Neural progenitor cell (in vitro differentiated cells): ENCODE measurements around the gene RAB11B. TPM values are rescaled to one million over a fixed set of nuclear protein-coding genes. Genes with fewer than 3 reads are reported as not detected.

Experiments
- DNase-seq: peaks from one replicate; pipeline ENCODE4 v3.0.0-alpha.2; 2016; ENCODE audit warnings: low spot score
- H2AFZ ChIP-seq: fragments of 200-600 bp; sonication (generic); replicated peaks from 2 replicates; pipeline ENCODE4 v1.6.1; 2016; ENCODE audit warnings: antibody characterized with exemption
- H3F3A ChIP-seq: fragments of 200-600 bp; sonication (generic); 2 replicates; pipeline ENCODE4 v1.6.1; 2016; ENCODE audit warnings: antibody characterized with exemption, low read depth
- H3K27ac ChIP-seq: fragments of 200-600 bp; sonication (generic); 2 replicates; pipeline ENCODE4 v1.5.1; 2016; ENCODE audit warnings: mild to moderate bottlenecking
- H3K27me3 ChIP-seq: fragments of 200-600 bp; sonication (generic); 2 replicates; pipeline ENCODE4 v1.6.1; 2016; ENCODE audit warnings: mild to moderate bottlenecking, moderate library complexity
- H3K36me3 ChIP-seq: fragments of 200-600 bp; sonication (generic); 2 replicates; pipeline ENCODE4 v1.5.1; 2016
- H3K4me1 ChIP-seq: fragments of 200-600 bp; sonication (generic); 2 replicates; pipeline ENCODE4 v1.6.1; 2016; ENCODE audit warnings: mixed run types
- H3K4me2 ChIP-seq: fragments of 200-600 bp; sonication (generic); 2 replicates; pipeline ENCODE4 v1.6.1; 2016
- H3K4me3 ChIP-seq: fragments of 200-600 bp; sonication (generic); 2 replicates; pipeline ENCODE4 v1.5.1; 2016
- H3K79me2 ChIP-seq: fragments of 200-600 bp; sonication (generic); 2 replicates; pipeline ENCODE4 v1.6.1; 2016; ENCODE audit warnings: low read depth
- H3K9ac ChIP-seq: fragments of 200-600 bp; sonication (generic); 2 replicates; pipeline ENCODE4 v1.6.1; 2016
- H3K9me3 ChIP-seq: fragments of 200-600 bp; sonication (generic); 2 replicates; pipeline ENCODE4 v1.5.1; 2016; ENCODE audit warnings: low read depth
- H4K20me1 ChIP-seq: fragments of 200-600 bp; sonication (generic); 2 replicates; pipeline ENCODE4 v1.6.1; 2016; ENCODE audit warnings: low read depth
- H3K27ac Mint-ChIP-seq: 3 replicates; pipeline ENCODE4 v1.8.0; 2021; ENCODE audit warnings: mixed read lengths
- H3K27me3 Mint-ChIP-seq: 2 replicates; pipeline ENCODE4 v1.8.0; 2022; ENCODE audit warnings: low read depth, mild to moderate bottlenecking, inconsistent platforms, moderate library complexity, mixed read lengths; ENCODE audit not compliant: insufficient read depth
- H3K36me3 Mint-ChIP-seq: 3 replicates; pipeline ENCODE4 v1.8.0; 2021; ENCODE audit warnings: mixed read lengths
- H3K4me1 Mint-ChIP-seq: 3 replicates; pipeline ENCODE4 v1.8.0; 2021; ENCODE audit warnings: mixed read lengths
- H3K4me3 Mint-ChIP-seq: 3 replicates; pipeline ENCODE4 v1.8.0; 2021; ENCODE audit warnings: mild to moderate bottlenecking, moderate library complexity, mixed read lengths
- H3K9me3 Mint-ChIP-seq: 3 replicates; pipeline ENCODE4 v1.8.0; 2020; ENCODE audit warnings: mixed read lengths
- EZH2 ChIP-seq: fragments of 200-600 bp; sonication (generic); IDR thresholded peaks from 2 replicates; pipeline ENCODE4 v1.6.1; 2017; ENCODE audit warnings: antibody characterized with exemption, mild to moderate bottlenecking, moderate library complexity
- EZH2phosphoT487 ChIP-seq: fragments of 200-600 bp; sonication (generic); IDR thresholded peaks from 2 replicates; pipeline ENCODE4 v1.6.1; 2017; ENCODE audit warnings: antibody characterized with exemption
- total RNA-seq: library from RNA; depleted of rRNA; stranded (reverse); fragments of >200 nt; gene quantifications from 2 replicates; pipeline ENCODE4 v1.2.3, GENCODE V29; 2015; ENCODE audit warnings: low replicate concordance
- TF ChIP-seq, protein P1 (sequence below): fragments of 200-600 bp; sonication (generic); IDR thresholded peaks from 2 replicates; pipeline ENCODE4 v1.5.1; 2017; ENCODE audit warnings: antibody characterized with exemption, mild to moderate bottlenecking

Gene RAB11B
- total RNA-seq, 1 donor from 2014 or later: 17.1 TPM

DNA sequence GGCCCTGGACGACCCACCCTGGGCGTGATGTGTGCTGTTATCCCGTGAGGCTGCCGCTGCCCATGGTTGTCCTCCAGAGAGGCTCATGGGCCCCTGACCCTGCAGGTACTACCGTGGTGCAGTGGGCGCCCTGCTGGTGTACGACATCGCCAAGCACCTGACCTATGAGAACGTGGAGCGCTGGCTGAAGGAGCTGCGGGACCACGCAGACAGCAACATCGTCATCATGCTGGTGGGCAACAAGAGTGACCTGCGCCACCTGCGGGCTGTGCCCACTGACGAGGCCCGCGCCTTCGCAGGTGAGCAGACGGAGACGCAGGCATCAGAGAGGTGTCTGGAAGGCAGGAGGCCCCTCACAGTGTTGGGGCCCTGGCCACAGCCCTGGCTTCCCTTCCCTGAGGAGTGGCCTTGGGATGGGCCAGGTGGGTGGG, 11.8 kb downstream of the RAB11B start:
- Histone ChIP-seq H4K20me1 (peaks cover 18% of the 10 kb centered on the region), H3K27ac (no peak overlapping the region), H3K79me2 (peaks cover 24% of the 10 kb centered on the region), H3K9me3 (no peaks in the 10 kb centered on the region), H3K9ac (no peak overlapping the region), H2AFZ (no peak overlapping the region), H3K4me2 (no peak overlapping the region), H3K4me3 (no peak overlapping the region), H3K4me1 (no peaks in the 10 kb centered on the region), H3K36me3 (no peaks in the 10 kb centered on the region), H3K27me3 (no peaks in the 10 kb centered on the region), H3F3A (no peaks in the 10 kb centered on the region)
- Mint-ChIP-seq H3K36me3 (peaks cover 15% of the 10 kb centered on the region), H3K4me3 (no peak overlapping the region), H3K27me3 (peaks cover 4% of the 10 kb centered on the region), H3K9me3 (no peaks in the 10 kb centered on the region), H3K4me1 (peaks cover 5% of the 10 kb centered on the region), H3K27ac (no peak overlapping the region)
- no peak for TF ChIP-seq EZH2
- TF ChIP-seq, protein P1, sequence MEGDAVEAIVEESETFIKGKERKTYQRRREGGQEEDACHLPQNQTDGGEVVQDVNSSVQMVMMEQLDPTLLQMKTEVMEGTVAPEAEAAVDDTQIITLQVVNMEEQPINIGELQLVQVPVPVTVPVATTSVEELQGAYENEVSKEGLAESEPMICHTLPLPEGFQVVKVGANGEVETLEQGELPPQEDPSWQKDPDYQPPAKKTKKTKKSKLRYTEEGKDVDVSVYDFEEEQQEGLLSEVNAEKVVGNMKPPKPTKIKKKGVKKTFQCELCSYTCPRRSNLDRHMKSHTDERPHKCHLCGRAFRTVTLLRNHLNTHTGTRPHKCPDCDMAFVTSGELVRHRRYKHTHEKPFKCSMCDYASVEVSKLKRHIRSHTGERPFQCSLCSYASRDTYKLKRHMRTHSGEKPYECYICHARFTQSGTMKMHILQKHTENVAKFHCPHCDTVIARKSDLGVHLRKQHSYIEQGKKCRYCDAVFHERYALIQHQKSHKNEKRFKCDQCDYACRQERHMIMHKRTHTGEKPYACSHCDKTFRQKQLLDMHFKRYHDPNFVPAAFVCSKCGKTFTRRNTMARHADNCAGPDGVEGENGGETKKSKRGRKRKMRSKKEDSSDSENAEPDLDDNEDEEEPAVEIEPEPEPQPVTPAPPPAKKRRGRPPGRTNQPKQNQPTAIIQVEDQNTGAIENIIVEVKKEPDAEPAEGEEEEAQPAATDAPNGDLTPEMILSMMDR: no peak
- no peak for TF ChIP-seq EZH2phosphoT487
- DNase-seq: no peak

DNA sequence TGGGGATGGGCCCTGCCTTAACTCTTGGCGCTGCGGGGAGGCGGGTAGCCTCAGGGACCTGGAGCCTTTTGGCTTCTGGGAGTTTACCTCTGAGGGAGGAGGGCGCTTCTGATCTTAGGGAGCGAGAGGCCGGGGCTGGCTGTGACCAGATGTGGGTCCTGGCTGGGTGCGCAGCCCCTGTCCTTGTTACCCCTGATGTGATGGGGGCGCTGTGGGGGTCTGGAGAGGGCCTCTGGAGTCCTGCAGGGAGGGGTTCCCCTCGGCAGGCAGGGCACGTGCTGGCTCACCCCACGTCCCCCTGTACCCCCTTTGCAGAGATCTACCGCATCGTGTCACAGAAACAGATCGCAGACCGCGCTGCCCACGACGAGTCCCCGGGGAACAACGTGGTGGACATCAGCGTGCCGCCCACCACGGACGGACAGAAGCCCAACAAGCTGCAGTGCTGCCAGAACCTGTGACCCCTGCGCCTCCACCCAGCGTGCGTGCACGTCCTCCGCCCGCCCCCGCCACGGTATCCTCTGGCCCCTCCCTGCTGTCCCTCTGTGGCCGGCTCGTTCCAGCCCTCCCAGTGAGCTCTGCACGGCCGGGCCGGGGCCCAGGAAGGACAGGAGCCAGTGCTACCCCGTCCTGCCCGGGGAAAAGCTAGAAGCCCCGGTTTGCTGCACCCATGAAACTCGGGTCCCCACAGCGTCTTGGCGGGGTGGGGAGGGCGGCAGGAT, 13.1 kb downstream of the RAB11B start:
- TF ChIP-seq EZH2phosphoT487: no peak
- TF ChIP-seq, protein P1: no peak
- TF ChIP-seq EZH2: no peak
- H3K36me3 ChIP-seq: no peaks in the 10 kb centered on the region
- no peak for DNase-seq

DNA sequence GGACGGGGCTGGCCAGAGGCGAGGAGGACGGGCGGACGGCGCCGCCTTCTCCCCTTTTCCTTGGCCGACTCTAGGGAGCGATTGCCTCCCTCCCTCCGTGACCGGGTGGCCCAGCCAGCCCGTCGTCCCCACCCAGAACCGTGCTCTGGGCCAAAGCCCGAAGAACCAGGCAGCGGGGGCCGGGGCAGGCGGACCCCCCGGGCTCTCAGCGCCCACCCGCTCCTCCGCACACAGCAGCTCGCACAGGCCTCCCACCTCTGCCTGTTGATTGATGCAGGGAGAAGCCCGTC, 13.6 kb downstream of the RAB11B start:
- Histone ChIP-seq H3K4me1 (no peaks in the 10 kb centered on the region), H3K27ac (no peak overlapping the region), H2AFZ (no peak overlapping the region), H3K9me3 (no peaks in the 10 kb centered on the region), H4K20me1 (peaks cover 4% of the 10 kb centered on the region), H3K27me3 (no peaks in the 10 kb centered on the region), H3K4me3 (no peak overlapping the region), H3K36me3 (no peaks in the 10 kb centered on the region), H3F3A (no peaks in the 10 kb centered on the region), H3K9ac (no peak overlapping the region), H3K4me2 (no peak overlapping the region), H3K79me2 (peaks cover 8% of the 10 kb centered on the region)
- no peak for DNase-seq
- no peaks in the 10 kb centered on the region for H3K9me3 Mint-ChIP-seq
- H3K4me1 Mint-ChIP-seq: no peaks in the 10 kb centered on the region
- no peak overlapping the region for H3K27ac Mint-ChIP-seq
- TF ChIP-seq EZH2: no peak
- no peak for TF ChIP-seq EZH2phosphoT487
- TF ChIP-seq, protein P1: no peak
- H3K4me3 Mint-ChIP-seq: no peak overlapping the region
- H3K36me3 Mint-ChIP-seq: peaks cover 15% of the 10 kb centered on the region
- H3K27me3 Mint-ChIP-seq: peaks cover 2% of the 10 kb centered on the region

More for the DNA sequence above, 13.1 kb downstream of the RAB11B start:
- no peak overlapping the region for H2AFZ ChIP-seq
- Mint-ChIP-seq H3K27me3 (peaks cover 2% of the 10 kb centered on the region), H3K27ac (no peak overlapping the region), H3K4me1 (no peaks in the 10 kb centered on the region), H3K4me3 (no peak overlapping the region), H3K9me3 (no peaks in the 10 kb centered on the region), H3K36me3 (peaks cover 15% of the 10 kb centered on the region)
- H3K4me2 ChIP-seq: no peak overlapping the region
- no peaks in the 10 kb centered on the region for H3K4me1 ChIP-seq
- H3K4me3 ChIP-seq: no peak overlapping the region
- no peaks in the 10 kb centered on the region for H3K27me3 ChIP-seq
- peaks cover 13% of the 10 kb centered on the region for H3K79me2 ChIP-seq
- no peak overlapping the region for H3K9ac ChIP-seq
- H3K27ac ChIP-seq: no peak overlapping the region
- no peaks in the 10 kb centered on the region for H3K9me3 ChIP-seq
- H4K20me1 ChIP-seq: peaks cover 8% of the 10 kb centered on the region
- H3F3A ChIP-seq: no peaks in the 10 kb centered on the region
